Fibroblast of lung (primary cell): ENCODE data around the gene CMTR1. TPM values are rescaled to one million over a fixed set of nuclear protein-coding genes. Genes with fewer than 3 reads are reported as not detected.

Source experiments
- DNase-seq, 2 donors: peaks; one replicate each; pipeline versions ENCODE4 v3.0.0 to v3.0.0-alpha.2; 2010; ENCODE audit warnings: low read depth in 2 of 2
- H2AFZ ChIP-seq: 2 replicates; pipeline ENCODE4 v1.5.1; 2012; ENCODE audit warnings: low read length, control low read depth, inconsistent platforms
- H3K27ac ChIP-seq: 2 replicates; pipeline ENCODE4 v1.5.1; 2011; ENCODE audit warnings: low read length, control low read depth; ENCODE audit not compliant: insufficient read depth
- H3K27me3 ChIP-seq: 2 replicates; pipeline ENCODE4 v1.5.1; 2011; ENCODE audit warnings: mild to moderate bottlenecking, low read length; ENCODE audit not compliant: control insufficient read depth, insufficient read depth
- H3K36me3 ChIP-seq: 2 replicates; pipeline ENCODE4 v1.5.1; 2011; ENCODE audit warnings: low read length; ENCODE audit not compliant: control insufficient read depth, insufficient read depth
- H3K4me1 ChIP-seq: 2 replicates; pipeline ENCODE4 v1.5.1; 2011; ENCODE audit warnings: low read length; ENCODE audit not compliant: control insufficient read depth, insufficient read depth; ENCODE audit errors: extremely low read depth
- H3K4me2 ChIP-seq: 2 replicates; pipeline ENCODE4 v1.5.1; 2011; ENCODE audit warnings: low read length, control low read depth; ENCODE audit not compliant: insufficient read depth; ENCODE audit errors: extremely low read depth
- H3K4me3 ChIP-seq, 4 experiments: fragments of 200-600 bp in 1 of 4; sonication (generic) in 1 of 4; replicated peaks in 1 of 4; 2 replicates each; pipeline ENCODE4 v1.5.1; 2011 to 2016; ENCODE audit warnings: low read length in 4 of 4, low read depth in 3 of 4, mild to moderate bottlenecking in 3 of 4, control low read depth in 2 of 4, inconsistent platforms in 1 of 4, mixed read lengths in 1 of 4; ENCODE audit not compliant: insufficient read depth in 1 of 4; ENCODE audit errors: control extremely low read depth in 1 of 4
- H3K79me2 ChIP-seq: 2 replicates; pipeline ENCODE4 v1.5.1; 2012; ENCODE audit warnings: mild to moderate bottlenecking, low read length, inconsistent platforms; ENCODE audit not compliant: control insufficient read depth, insufficient read depth
- H3K9ac ChIP-seq: 2 replicates; pipeline ENCODE4 v1.5.1; 2011; ENCODE audit warnings: mild to moderate bottlenecking, low read length, control low read depth; ENCODE audit not compliant: insufficient read depth
- H3K9me3 ChIP-seq: 2 replicates; pipeline ENCODE4 v1.5.1; 2012; ENCODE audit warnings: low read depth, low read length; ENCODE audit not compliant: control insufficient read depth, insufficient read depth
- H4K20me1 ChIP-seq: 2 replicates; pipeline ENCODE4 v1.5.1; 2011; ENCODE audit warnings: low read length; ENCODE audit not compliant: control insufficient read depth, insufficient read depth; ENCODE audit errors: extremely low read depth
- CTCF ChIP-seq, 2 donors: IDR thresholded peaks in 1 of 2; conservative IDR thresholded peaks in 1 of 2; 1 replicate in 1 of 2; 2 replicates in 1 of 2; pipeline ENCODE4 v1.5.1; 2011 to 2012; ENCODE audit warnings: low read length in 2 of 2, control low read depth in 1 of 2, inconsistent platforms in 1 of 2, low read depth in 1 of 2, mild to moderate bottlenecking in 1 of 2
- EZH2 ChIP-seq: IDR thresholded peaks from 2 replicates; pipeline ENCODE4 v1.5.1; 2012; ENCODE audit warnings: low read length, control low read depth, mild to moderate bottlenecking; ENCODE audit errors: missing control alignments
- polyA plus RNA-seq, 2 donors: library from polyadenylated mRNA; depleted of rRNA in 1 of 2; stranded (reverse) in 1 of 2; unstranded in 1 of 2; fragments of >200 nt; gene quantifications; 2 replicates each; pipeline ENCODE4 v1.2.1, GENCODE V29; 2011 to 2012; ENCODE audit warnings: missing spikeins in 1 of 2
- total RNA-seq: library from RNA; depleted of rRNA; stranded (reverse); fragments of >200 nt; gene quantifications from 2 replicates; pipeline ENCODE4 v1.2.1, GENCODE V29; 2014

Gene CMTR1
- total and polyA plus RNA-seq, 2 donors (not counting 1 experiment from before 2014, with no cell fraction given) = 27.0 to 44.8 TPM

GRCh38 chr6:37514321-37514771 is 81.3 kb downstream of the CMTR1 start:
- Histone ChIP-seq H3K4me2 (no peak overlapping the region), H3K9ac (no peak overlapping the region), H3K79me2 (no peaks in the 10 kb centered on the region), H3K36me3 (no peaks in the 10 kb centered on the region), H3K27ac (no peak overlapping the region), H3K9me3 (no peaks in the 10 kb centered on the region), H3K4me1 (peaks cover 3% of the 10 kb centered on the region), H3K27me3 (peaks cover 44% of the 10 kb centered on the region), H4K20me1 (no peaks in the 10 kb centered on the region), H3K4me3 (no peak overlapping the region), H2AFZ (no peak overlapping the region)
- TF ChIP-seq EZH2 (no peak), CTCF (conservative IDR thresholded peaks at IDR 0.05 in 1 of 2, IDR thresholded peaks at IDR 0.05 in 1 of 2; ENCODE audit: low read depth in 1 of 2, low read length in 2 of 2) (no peak)
- peak; percentile 28 to 64 for DNase-seq

- Histone ChIP-seq H3K4me2 (no peak overlapping the region), H3K36me3 (no peaks in the 10 kb centered on the region)
Observed at GRCh38 chr6:37514837-37515236, 81.8 kb downstream of the CMTR1 start.

GRCh38 chr6:37515712-37516075 is 82.7 kb downstream of the CMTR1 start:
- Histone ChIP-seq H3K9ac (no peak overlapping the region), H4K20me1 (no peaks in the 10 kb centered on the region), H2AFZ (no peak overlapping the region), H3K36me3 (no peaks in the 10 kb centered on the region), H3K4me3 (no peak overlapping the region), H3K79me2 (no peaks in the 10 kb centered on the region), H3K9me3 (no peaks in the 10 kb centered on the region), H3K4me2 (no peak overlapping the region), H3K27ac (no peak overlapping the region), H3K4me1 (peaks cover 3% of the 10 kb centered on the region), H3K27me3 (peaks cover 43% of the 10 kb centered on the region)
- TF ChIP-seq CTCF (conservative IDR thresholded peaks at IDR 0.05 in 1 of 2, IDR thresholded peaks at IDR 0.05 in 1 of 2; ENCODE audit: low read depth in 1 of 2, low read length in 2 of 2) (no peak), EZH2 (no peak)
- DNase-seq = no peak

More at GRCh38 chr6:37514837-37515236, 81.8 kb downstream of the CMTR1 start:
- no peak for DNase-seq
- peaks cover 44% of the 10 kb centered on the region for H3K27me3 ChIP-seq
- no peaks in the 10 kb centered on the region for H3K79me2 ChIP-seq
- no peak overlapping the region for H3K4me3 ChIP-seq
- H3K4me1 ChIP-seq = peaks cover 3% of the 10 kb centered on the region
- H2AFZ ChIP-seq = no peak overlapping the region
- H4K20me1 ChIP-seq = no peaks in the 10 kb centered on the region
- H3K27ac ChIP-seq = no peak overlapping the region
- TF ChIP-seq CTCF (conservative IDR thresholded peaks at IDR 0.05 in 1 of 2, IDR thresholded peaks at IDR 0.05 in 1 of 2; ENCODE audit: low read depth in 1 of 2, low read length in 2 of 2) (no peak), EZH2 (no peak)
- no peak overlapping the region for H3K9ac ChIP-seq
- H3K9me3 ChIP-seq = no peaks in the 10 kb centered on the region
